Measurements from ENCODE around the gene LDB3. TPM values are rescaled to one million over a fixed set of nuclear protein-coding genes. Genes with fewer than 3 reads are reported as not detected.
"Not testable (repeated sequence)": the region's sequence is repeated elsewhere in the genome, so short reads cannot be mapped to it uniquely, and the experiment has no call there.

LDB3 gene
- total RNA-seq, 2 donors from 2014 or later, result 0.11 to 0.35 TPM

DNA sequence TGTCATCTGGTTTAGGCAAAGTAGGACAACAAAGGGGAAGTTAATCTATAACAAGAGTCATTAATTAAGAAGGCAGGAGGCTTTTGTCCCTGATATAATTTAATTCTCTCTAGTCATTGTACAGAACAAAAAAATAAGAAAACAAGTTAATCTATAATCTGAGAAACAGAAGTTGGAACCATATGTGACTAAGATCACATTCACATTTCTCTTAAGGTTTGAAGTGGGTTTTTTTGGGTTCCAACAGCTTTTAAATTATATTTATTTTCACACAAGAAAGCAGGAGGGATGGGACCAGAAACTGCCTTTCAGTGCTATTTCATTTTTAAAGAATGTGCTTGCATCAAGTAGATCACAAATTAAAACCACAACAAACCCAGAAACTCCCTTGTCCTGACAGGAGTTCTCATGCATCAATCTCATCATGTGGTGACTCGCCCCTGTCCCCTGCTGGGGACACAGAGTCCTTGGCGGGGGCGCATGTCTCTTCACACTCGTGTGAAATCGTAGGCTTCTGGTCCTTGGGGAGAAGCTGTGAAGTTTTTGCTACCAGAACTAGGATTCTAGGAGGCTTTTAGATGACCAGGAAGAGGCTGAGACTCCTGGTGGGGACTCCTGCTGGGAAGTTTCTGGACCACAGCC, 24.0 kb upstream of the LDB3 start:
- TF ChIP-seq, protein P1, sequence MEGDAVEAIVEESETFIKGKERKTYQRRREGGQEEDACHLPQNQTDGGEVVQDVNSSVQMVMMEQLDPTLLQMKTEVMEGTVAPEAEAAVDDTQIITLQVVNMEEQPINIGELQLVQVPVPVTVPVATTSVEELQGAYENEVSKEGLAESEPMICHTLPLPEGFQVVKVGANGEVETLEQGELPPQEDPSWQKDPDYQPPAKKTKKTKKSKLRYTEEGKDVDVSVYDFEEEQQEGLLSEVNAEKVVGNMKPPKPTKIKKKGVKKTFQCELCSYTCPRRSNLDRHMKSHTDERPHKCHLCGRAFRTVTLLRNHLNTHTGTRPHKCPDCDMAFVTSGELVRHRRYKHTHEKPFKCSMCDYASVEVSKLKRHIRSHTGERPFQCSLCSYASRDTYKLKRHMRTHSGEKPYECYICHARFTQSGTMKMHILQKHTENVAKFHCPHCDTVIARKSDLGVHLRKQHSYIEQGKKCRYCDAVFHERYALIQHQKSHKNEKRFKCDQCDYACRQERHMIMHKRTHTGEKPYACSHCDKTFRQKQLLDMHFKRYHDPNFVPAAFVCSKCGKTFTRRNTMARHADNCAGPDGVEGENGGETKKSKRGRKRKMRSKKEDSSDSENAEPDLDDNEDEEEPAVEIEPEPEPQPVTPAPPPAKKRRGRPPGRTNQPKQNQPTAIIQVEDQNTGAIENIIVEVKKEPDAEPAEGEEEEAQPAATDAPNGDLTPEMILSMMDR (conservative IDR thresholded peaks at IDR 0.05), result peak; percentile 73
- H3K27ac ChIP-seq (ENCODE audit: low read depth, low read length), result no peak overlapping the region
- DNase-seq, result peak; percentile 71
- H3K27me3 ChIP-seq (ENCODE audit: control insufficient read depth, insufficient read depth, low read length, poor library complexity, severe bottlenecking), result no peaks in the 10 kb centered on the region
- Mint-ChIP-seq H3K27ac (no peak overlapping the region), H3K9me3 (peaks cover 15% of the 10 kb centered on the region), H3K4me3 (no peak overlapping the region), H3K36me3 (ENCODE audit: low read depth) (no peaks in the 10 kb centered on the region), H3K4me1 (no peaks in the 10 kb centered on the region), H3K27me3 (ENCODE audit: insufficient read depth) (no peaks in the 10 kb centered on the region)
- H3K9me3 ChIP-seq (ENCODE audit: control insufficient read depth, low read length), result peaks cover 4% of the 10 kb centered on the region
- no peak overlapping the region for H3K4me3 ChIP-seq (ENCODE audit: low read length)
- WGBS, 2 experiments (ENCODE audit: insufficient coverage in 1 of 2, insufficient read length in 1 of 2), result 75 to 78% methylated on average over 5 of the region's 5 CpGs
- no peak overlapping the region for H3K9ac ChIP-seq (ENCODE audit: extremely low read depth, low read length, poor library complexity, severe bottlenecking)
- H3K4me1 ChIP-seq (ENCODE audit: control insufficient read depth, insufficient read depth, low read length), result no peaks in the 10 kb centered on the region
- H3K36me3 ChIP-seq (ENCODE audit: control insufficient read depth, insufficient read depth, low read length), result no peaks in the 10 kb centered on the region

DNA sequence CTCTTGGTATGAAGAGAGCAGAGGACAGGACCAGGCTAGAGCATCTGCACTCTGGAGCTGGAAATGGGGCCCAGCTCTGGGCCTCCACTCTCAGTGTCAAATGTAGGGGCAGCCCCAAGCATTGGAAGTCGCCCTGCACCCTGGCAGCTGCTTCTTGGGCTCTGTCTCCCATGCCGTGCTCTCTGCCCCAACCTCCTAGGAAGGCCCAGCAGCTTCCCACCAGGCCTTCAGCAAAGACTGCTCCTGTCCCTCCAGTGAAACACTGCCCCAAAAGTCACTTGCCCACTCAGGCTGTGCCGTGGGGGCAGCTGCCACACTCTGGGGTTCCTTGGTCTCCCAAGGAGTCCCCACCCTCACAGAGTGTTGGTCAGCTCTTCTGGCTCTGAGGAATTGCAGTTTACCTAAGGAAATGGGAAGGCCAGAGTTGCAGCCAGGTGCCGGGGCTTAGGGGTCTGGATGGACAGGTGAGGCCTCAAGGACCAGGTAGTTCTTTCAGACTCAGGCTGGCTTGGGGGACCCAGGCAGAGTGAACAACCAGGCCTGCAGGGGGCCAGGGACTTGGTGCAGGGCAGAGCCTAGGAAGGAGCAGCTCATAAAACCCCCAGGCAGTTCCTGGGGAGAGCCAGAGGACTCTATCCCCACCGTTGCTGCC, 23.4 kb upstream of the LDB3 start:
- 73 to 100% methylated on average over 3 to 5 of the region's 5 CpGs for WGBS, 2 experiments (ENCODE audit: insufficient coverage in 1 of 2, insufficient read length in 1 of 2)
- H3K27ac ChIP-seq (ENCODE audit: low read depth, low read length), result no peak overlapping the region
- H3K4me3 ChIP-seq (ENCODE audit: low read length), result no peak overlapping the region
- H3K27ac Mint-ChIP-seq, result no peak overlapping the region
- H3K36me3 ChIP-seq (ENCODE audit: control insufficient read depth, insufficient read depth, low read length), result no peaks in the 10 kb centered on the region
- DNase-seq, result peak; percentile 37
- peaks cover 15% of the 10 kb centered on the region for H3K9me3 Mint-ChIP-seq
- H3K4me1 ChIP-seq (ENCODE audit: control insufficient read depth, insufficient read depth, low read length), result no peaks in the 10 kb centered on the region
- H3K9ac ChIP-seq (ENCODE audit: extremely low read depth, low read length, poor library complexity, severe bottlenecking), result no peak overlapping the region
- no peaks in the 10 kb centered on the region for H3K27me3 Mint-ChIP-seq (ENCODE audit: insufficient read depth)
- no peak overlapping the region for H3K4me3 Mint-ChIP-seq
- no peaks in the 10 kb centered on the region for H3K4me1 Mint-ChIP-seq
- TF ChIP-seq, protein P1 (conservative IDR thresholded peaks at IDR 0.05), result peak; percentile 3
- no peaks in the 10 kb centered on the region for H3K27me3 ChIP-seq (ENCODE audit: control insufficient read depth, insufficient read depth, low read length, poor library complexity, severe bottlenecking)
- peaks cover 4% of the 10 kb centered on the region for H3K9me3 ChIP-seq (ENCODE audit: control insufficient read depth, low read length)
- no peaks in the 10 kb centered on the region for H3K36me3 Mint-ChIP-seq (ENCODE audit: low read depth)

DNA sequence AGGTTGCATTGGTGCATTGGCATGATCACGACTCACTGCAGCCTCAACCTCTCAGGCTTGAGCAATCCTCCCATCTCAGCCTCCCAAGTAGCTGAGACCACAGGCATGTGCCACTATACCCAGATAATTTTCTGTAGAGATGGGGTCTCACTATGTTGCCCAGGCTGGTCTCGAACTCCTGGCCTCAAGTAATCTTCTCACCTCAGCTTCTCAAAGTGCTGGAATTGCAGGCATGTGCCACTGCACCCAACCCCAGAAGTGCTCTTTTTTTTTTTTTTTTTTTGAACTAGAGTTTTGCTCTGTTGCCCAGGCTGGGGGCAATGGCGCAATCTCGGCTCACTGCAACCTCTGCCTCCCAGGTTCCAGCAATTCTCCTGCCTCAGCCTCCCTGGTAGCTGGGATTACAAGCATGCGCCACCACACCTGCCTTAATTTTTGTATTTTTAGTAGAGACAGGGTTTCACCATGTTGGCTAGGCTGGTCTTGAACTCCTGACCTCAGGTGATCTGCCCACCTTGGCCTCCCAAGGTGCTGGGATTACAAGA, 22.6 kb upstream of the LDB3 start:
- H3K9me3 Mint-ChIP-seq, result peaks cover 15% of the 10 kb centered on the region
- H3K27ac ChIP-seq (ENCODE audit: low read depth, low read length); H3K27me3 ChIP-seq (ENCODE audit: control insufficient read depth, insufficient read depth, low read length, poor library complexity, severe bottlenecking); H3K27ac Mint-ChIP-seq; H3K4me3 ChIP-seq (ENCODE audit: low read length); H3K27me3 Mint-ChIP-seq (ENCODE audit: insufficient read depth); H3K4me1 ChIP-seq (ENCODE audit: control insufficient read depth, insufficient read depth, low read length); H3K4me3 Mint-ChIP-seq; H3K9ac ChIP-seq (ENCODE audit: extremely low read depth, low read length, poor library complexity, severe bottlenecking); DNase-seq; H3K36me3 ChIP-seq (ENCODE audit: control insufficient read depth, insufficient read depth, low read length); H3K9me3 ChIP-seq (ENCODE audit: control insufficient read depth, low read length); H3K36me3 Mint-ChIP-seq (ENCODE audit: low read depth); H3K4me1 Mint-ChIP-seq: not testable (repeated sequence)
- 95% methylated on average over 5 of the region's 5 CpGs; no CpG with 5 or more reads in 1 of the 2 experiments for WGBS, 2 experiments (ENCODE audit: insufficient coverage in 1 of 2, insufficient read length in 1 of 2)
